HG02678 (cell line): ENCODE results near the gene FICD.

Source experiments
- ATAC-seq: cut with Tn5 transposase; IDR thresholded peaks from one replicate; pipeline ENCODE4 v1.9.1; 2021; ENCODE audit warnings: mild to moderate bottlenecking, moderate library complexity; ENCODE audit not compliant: unreplicated experiment

FICD gene

DNA sequence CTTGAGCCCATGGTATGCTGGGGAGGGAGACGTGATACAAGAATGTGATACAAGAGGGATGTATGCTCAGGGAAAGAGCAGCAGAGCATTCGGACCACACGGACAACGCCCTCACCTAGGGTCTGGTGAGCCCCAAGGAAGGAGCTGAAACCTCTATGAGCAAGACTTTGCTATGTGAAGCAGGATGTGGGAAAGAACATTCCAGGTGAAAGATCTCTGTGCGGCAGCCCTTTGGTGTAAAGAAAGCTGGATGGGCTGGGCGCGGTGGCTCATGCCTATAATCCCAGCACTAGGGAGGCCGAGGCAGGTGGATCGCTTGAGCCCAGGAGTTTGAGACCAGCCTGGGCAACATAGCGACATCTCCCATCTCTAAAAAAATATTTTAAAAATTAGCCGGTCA, 16.9 kb upstream of the FICD start:
- ATAC-seq, result no peak

GRCh38 chr12:108502922-108503321, 12.2 kb upstream of the FICD start:
- ATAC-seq, result no peak

DNA sequence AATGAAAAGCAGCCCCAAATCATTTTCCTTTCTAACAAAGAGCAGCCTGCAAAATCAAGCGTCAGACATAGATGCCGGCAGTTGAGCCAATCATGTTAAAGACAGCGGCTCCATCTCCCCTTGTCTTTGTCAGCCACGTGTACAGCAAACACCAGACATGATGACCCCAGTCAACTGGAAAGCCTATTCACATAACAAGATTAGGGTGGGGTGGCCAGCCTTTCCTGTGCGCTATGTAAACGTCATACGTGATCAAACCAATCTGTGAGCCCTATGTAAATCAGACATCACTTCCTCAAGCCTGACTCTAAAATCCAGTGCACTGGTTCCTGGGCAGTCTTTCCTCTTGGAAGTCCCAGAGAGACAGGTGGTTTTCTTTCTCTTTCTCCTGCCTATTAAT, 9.9 kb upstream of the FICD start:
- no peak for ATAC-seq

DNA sequence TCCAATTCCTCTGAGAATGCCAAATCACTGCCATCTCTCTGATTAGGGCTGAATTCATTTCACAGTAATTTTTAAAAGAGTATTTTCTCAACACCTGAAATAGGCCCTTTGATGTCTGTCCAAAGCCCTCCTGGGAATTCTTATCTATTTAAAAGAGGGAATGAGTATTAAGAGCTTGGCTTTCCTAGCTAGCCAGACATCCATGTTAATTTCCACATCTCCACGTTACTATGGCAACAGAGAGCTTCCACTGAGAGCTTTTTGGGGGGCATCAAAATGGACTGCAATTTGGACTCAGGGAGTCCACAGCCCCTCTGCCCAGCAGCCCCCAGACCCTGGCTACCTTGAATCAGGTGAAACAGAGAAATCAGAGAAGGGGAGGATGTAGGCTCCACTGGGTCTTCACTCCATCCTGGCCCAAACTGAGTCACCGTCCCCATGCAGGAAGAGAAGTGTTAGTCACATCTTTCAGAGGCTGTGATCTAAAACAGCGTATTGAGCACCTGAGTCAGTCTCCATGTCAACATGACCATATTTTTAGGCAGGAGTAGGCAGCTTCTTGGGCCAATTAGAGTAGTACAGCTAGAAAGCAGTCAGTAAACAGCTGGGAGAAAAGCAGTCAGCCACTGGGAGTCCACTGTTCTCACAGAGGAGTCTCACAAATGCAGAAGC, 7.0 kb upstream of the FICD start:
- no peak for ATAC-seq

GRCh38 chr12:108509806-108510205, 5.3 kb upstream of the FICD start:
- no peak for ATAC-seq

DNA sequence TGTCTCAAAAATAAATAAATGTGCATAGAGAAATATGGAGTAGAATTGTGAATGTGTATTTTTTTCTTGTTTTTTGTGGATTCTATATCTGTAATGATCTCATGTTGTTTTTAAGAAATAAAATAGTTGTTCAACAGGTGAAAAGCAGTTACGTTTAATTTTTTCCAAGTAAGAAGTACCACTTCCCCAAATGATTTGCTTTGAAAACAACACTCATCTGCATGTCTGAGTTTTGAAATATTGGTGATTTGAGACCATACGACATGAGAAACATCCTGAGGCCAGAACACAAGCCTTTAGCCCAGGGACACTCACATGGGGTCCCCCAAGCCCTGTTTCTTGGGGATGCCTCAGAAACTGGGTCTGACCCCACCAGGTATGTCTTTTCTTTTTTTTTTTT, 4.2 kb upstream of the FICD start:
- ATAC-seq, result no peak

DNA sequence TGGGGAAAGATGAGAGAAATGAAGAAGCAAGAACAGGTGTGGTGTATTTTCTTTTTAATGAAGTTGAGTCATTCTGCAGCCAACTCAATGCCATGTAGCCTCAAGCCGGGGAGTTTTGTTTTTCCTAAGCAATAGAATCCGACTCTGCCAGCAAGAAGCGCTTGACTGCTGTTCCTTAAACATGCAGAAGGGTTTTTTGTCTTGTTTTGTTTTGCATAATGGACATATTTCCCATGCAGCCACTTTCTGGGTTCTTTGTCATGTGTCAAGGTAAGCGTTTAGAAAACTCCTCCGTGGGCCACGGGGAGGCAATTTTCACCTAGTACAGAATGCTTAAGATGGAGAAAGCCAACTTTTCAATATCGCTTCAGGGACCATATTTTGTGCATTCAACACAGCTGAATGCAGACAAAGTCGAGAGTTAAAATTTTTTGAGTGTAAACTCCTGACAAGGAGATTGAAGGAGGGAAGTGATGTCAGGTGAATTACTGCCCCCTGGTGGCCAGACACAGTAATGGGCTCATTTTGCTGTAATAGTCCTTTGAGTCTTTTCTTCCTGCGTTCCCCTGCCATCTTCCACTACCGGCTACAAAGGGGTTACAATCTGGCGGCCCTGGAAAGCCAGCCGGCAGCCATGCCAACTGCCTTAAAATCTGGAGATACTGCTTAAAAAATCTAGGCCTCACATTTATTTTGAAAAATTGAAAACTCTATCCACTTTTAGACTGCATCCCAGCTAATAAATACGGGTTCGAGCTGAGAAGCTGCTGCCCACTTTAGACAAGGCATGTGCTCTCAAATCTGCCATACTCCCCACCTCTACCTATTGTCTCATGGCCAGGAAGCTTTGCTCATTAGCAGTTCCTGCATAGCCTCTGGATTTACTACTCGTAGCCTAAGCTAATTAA, 3.2 kb upstream of the FICD start:
- no peak for ATAC-seq

DNA sequence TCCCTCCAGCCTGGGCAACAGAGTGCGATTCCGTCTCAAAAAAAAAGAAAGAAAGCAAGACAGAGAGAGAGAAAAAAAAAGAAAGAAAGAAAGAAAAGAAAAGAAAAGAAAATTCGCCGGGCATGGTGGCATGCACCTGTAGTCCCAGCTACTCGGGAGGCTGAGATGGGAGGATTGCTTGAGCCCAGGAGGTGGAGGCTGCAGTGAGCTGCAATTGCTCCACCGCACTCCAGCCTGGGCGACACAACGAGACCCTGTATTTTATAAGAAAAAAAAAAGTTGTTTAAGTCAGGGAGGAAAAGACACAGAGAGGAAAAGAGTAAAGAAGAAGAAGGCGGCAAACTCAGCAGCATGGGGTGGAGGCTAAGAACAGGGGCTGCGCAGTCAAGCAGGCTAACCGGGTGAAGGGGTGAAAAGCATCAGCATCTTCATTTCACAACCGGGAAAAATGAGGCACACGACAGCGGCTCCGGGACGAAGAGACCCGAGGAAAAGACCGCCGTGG, 557 bp upstream of the FICD start:
- no peak for ATAC-seq

DNA sequence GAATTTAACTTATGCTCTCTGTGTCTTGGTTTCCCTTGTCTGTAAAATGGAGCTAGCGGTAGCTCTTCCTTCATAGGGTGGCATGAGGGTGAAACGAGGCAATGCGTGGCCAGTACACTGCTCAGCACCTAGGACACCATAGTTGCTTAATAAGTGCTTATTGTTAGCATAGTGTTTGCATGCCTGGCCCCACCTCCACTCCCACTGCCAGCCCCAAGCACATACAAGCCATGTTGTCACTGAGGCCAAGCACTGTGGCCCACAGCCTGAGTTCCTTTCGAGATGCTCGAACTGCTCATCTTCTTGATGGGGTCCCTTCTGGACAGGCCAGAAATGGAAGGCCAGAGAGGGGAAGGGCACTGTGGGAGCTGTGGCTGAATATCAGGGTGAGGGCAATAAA, 839 bp downstream of the FICD start:
- no peak for ATAC-seq

GRCh38 chr12:108516511-108517275, 1.6 kb downstream of the FICD start:
- ATAC-seq, result no peak

- no peak for ATAC-seq
Observed at GRCh38 chr12:108517288-108518100, 2.4 kb downstream of the FICD start.

- ATAC-seq, result no peak
Observed at GRCh38 chr12:108518101-108518715, 3.1 kb downstream of the FICD start.

DNA sequence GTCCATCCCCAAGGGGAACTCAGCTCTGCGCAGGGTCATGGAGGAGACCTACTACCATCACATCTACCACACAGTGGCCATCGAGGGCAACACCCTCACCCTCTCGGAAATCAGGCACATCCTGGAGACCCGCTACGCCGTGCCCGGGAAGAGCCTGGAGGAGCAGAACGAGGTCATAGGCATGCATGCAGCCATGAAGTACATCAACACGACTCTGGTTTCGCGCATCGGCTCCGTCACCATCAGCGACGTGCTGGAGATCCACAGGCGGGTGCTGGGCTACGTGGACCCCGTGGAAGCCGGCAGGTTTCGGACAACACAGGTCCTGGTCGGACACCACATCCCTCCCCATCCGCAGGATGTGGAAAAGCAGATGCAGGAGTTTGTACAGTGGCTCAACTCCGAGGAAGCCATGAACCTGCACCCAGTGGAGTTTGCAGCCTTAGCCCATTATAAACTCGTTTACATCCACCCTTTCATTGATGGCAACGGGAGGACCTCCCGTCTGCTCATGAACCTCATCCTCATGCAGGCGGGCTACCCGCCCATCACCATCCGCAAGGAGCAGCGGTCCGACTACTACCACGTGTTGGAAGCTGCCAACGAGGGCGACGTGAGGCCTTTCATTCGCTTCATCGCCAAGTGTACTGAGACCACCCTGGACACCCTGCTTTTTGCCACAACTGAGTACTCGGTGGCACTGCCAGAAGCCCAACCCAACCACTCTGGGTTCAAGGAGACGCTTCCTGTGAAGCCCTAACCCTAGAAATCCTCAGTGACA, 3.8 kb downstream of the FICD start:
- no peak for ATAC-seq

DNA sequence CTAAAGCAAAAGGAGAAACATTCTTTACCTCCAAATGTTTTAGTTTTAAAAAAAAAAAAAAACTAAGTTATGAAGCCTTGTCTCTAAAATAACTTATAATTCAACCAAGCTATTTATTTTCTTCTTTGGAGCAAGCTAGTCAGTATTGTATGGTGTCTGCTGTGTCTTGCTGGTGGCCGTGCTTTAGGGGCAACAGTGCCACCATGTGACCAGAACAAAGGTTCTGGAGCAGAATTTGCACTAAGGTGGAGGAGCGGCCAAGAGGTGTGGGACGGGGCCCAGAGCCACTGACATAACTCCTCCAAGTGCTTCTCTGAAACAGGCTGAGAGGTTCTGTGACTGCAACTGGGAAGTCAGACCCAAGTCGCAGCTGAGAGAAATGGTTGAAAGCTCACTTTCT, 4.5 kb downstream of the FICD start:
- ATAC-seq, result no peak

DNA sequence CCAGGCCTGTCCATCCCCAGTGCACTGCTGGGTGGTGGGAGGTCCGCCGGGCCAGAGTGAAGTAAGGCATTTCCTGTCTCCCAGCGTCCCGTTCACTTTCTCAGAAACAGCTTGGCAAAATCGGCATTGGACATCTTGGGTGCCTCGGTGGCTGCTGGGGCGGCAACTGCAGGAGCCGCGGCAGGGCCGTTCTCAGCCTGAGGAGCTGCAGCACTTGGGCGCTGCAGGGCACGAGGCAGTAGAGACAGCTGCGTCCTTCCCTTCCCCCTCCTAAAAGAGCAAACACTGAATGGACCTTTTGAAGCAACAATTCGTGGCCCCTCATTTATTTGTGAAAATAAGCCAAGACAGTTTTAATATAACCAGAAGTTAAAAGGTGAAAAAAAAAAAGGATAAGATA, 8.3 kb downstream of the FICD start:
- no peak for ATAC-seq

DNA sequence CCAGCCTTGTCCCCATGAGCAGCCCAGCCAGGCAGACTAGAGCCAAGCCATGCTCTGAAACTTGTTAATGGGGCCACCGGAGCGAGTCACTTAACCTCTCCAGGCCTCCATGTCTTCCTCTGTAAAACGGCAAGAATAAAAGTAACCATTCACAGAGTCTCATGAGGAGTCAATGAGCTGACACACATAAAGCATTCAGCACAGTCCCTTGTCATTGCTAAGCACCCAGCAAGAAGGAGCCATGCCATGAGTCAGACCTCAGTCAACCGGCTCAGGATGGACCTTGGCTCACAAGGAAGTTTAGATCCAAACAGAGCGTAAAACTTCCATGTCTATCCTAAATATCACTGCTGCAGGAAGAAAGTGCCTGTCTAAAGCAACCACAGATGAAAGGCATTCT, 10.6 kb downstream of the FICD start:
- ATAC-seq, result no peak

DNA sequence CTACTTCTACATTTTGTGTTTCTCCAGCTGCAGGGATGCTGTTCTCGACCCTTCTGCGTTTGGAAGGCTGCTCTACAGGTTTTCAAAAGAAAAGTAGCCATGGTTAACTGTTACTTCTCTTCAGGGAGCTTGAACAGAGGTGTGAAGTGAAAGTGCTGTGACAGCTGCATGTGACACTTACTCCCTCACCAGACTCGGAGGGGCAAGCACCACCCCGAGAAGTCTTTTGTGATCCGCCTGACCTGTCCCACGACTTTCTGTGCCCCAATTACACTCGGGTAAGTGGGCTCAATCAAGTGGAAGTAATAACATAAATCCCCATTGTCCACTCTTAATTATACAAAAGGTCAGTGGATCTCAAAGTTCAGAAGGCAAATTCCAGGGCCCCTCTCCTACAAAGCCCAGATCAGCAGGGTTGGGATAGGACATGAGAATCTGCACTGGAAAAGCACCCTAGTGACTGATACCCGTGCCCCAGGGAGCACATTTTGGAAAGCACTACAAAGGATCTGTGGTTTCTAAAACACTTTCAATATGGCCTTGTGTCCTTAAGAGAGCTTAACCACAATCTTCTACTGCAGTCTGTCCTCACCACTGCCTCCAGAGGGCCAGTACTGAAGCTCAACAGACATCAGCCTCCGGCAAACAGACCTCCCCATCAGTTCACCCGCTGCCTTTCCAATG, 11.5 kb downstream of the FICD start:
- no peak for ATAC-seq

- ATAC-seq, result no peak
Observed at GRCh38 chr12:108527166-108527496, 12.1 kb downstream of the FICD start.

GRCh38 chr12:108530161-108530560, 15.1 kb downstream of the FICD start:
- ATAC-seq, result no peak
